Esophagus (tissue), 2 donors: ENCODE measurements around the gene PEAK1. TPM values are rescaled to one million over a fixed set of nuclear protein-coding genes. Genes with fewer than 3 reads are reported as not detected.
"Not testable (repeated sequence)": the region's sequence is repeated elsewhere in the genome, so short reads cannot be mapped to it uniquely, and the experiment has no call there.

Source experiments
- H3K27ac ChIP-seq, 2 donors: one replicate each; pipeline ENCODE4 v1.5.1; 2013; ENCODE audit warnings: low read depth in 2 of 2, mild to moderate bottlenecking in 2 of 2, inconsistent platforms in 1 of 2, low read length in 1 of 2, moderate library complexity in 1 of 2
- H3K27me3 ChIP-seq, 2 donors: one replicate each; pipeline ENCODE4 v1.6.1; 2013; ENCODE audit warnings: low read length in 2 of 2, control low read depth in 1 of 2, mild to moderate bottlenecking in 1 of 2; ENCODE audit not compliant: insufficient read depth in 2 of 2, control insufficient read depth in 1 of 2
- H3K36me3 ChIP-seq, 2 donors: one replicate each; pipeline ENCODE4 v1.6.1; 2013; ENCODE audit warnings: low read length in 1 of 2; ENCODE audit not compliant: control insufficient read depth in 2 of 2, insufficient read depth in 2 of 2
- H3K4me1 ChIP-seq, 2 donors: one replicate each; pipeline ENCODE4 v1.6.1; 2013; ENCODE audit warnings: low read length in 1 of 2; ENCODE audit not compliant: control insufficient read depth in 2 of 2, insufficient read depth in 2 of 2
- H3K4me3 ChIP-seq, 2 donors: one replicate each; pipeline ENCODE4 v1.5.1; 2013; ENCODE audit warnings: low read length in 2 of 2, mild to moderate bottlenecking in 2 of 2, low read depth in 1 of 2, moderate library complexity in 1 of 2
- H3K9me3 ChIP-seq, 2 donors: one replicate each; pipeline ENCODE4 v1.6.1; 2013; ENCODE audit warnings: mild to moderate bottlenecking in 2 of 2, low read depth in 1 of 2, low read length in 1 of 2, moderate library complexity in 1 of 2; ENCODE audit not compliant: control insufficient read depth in 2 of 2, insufficient read depth in 1 of 2
- WGBS, 2 donors: extraction: QIAGEN DNeasy Blood & Tissue Kit; methylation state at CpG; one replicate each; pipeline ENCODE4 v1.1.7; 2013; 5-methylcytosine and 5-hydroxymethylcytosine counted together
- polyA plus RNA-seq, 2 donors: library from polyadenylated mRNA; stranded (reverse); fragments of 200-250 nt; gene quantifications; one replicate each; pipeline ENCODE4 v1.2.3, GENCODE V29; 2013
- donor health status: healthy with polysubstance abuse.
- donor health status: Bipolar disorder and iron deficiency.

The PEAK1 gene
- polyA plus RNA-seq, 2 donors, result 1.9 to 3.6 TPM

DNA sequence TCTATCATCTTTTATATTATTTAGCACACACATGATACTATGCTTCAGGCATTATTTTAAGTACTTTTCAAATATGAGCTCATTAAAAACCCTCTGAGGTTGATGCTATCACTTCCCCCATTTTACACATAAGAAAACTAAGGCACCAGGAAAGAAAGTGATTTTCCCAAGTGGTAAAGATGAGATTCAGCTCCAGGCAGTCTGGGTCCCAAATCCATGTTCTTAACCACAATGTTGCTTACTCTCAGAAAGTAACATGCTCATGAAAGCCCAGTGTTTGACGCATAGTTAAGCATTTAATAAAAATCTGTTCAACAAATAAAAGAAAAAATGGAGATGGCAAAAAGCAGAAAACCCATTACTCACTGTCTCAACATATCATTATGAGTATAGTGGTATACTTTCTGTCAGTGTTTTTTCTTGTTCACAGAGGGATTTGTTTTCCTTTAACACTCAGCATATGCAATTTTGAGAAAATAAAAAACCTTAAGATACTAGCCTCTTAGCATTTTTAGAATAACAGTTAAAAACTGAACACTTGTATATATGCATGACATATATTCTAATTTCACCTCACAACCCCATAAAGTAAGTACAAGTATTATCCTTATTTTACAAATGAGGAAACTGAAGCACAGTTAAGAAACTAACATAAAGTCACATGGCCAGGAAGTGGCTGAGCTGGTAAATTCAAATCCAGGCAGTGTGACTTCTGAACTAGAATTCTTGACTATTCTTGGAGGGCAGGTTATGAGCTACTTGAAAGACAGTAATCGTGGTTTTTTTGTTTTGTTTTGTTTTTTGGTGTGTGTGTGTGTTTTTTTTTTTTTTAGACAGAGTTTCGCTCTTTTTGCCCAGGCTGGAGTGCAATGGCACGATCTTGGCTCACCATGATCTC lies 10.4 kb downstream of the PEAK1 start:
- H3K4me3 ChIP-seq, result no peak overlapping the region
- no peaks in the 10 kb centered on the region for H3K4me1 ChIP-seq

DNA sequence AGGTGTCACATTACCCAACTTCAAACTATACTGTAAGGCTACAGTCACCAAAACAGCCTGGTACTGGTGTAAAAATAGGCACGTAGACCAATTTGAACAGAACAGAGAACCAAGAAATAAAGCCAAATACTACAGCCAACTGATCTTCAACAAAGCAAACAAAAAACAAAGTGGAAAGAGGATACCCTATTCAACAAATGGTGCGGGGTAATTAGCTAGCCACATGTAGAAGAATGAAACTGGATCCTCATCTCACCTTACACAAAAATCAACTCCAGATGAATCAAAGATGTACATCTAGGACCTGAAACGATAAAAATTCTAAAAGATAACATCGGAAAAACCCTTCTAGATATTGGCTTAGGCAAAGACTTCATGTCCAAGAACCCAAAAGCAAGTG lies 13.1 kb downstream of the PEAK1 start:
- Histone ChIP-seq H3K36me3 (no peaks in the 10 kb centered on the region), H3K27ac (no peak overlapping the region), H3K9me3 (no peaks in the 10 kb centered on the region), H3K27me3 (no peaks in the 10 kb centered on the region), H3K4me3 (no peak overlapping the region), H3K4me1 (no peaks in the 10 kb centered on the region)
- WGBS, 2 donors, result 90 to 92% methylated on average over 4 of the region's 4 CpGs

More for the DNA sequence above, 10.4 kb downstream of the PEAK1 start:
- H3K9me3 ChIP-seq, result no peaks in the 10 kb centered on the region
- H3K27ac ChIP-seq, result no peak overlapping the region
- H3K36me3 ChIP-seq, result no peaks in the 10 kb centered on the region
- WGBS, 2 donors, result 69 to 73% methylated on average over 4 of the region's 4 CpGs
- H3K27me3 ChIP-seq, result no peaks in the 10 kb centered on the region

DNA sequence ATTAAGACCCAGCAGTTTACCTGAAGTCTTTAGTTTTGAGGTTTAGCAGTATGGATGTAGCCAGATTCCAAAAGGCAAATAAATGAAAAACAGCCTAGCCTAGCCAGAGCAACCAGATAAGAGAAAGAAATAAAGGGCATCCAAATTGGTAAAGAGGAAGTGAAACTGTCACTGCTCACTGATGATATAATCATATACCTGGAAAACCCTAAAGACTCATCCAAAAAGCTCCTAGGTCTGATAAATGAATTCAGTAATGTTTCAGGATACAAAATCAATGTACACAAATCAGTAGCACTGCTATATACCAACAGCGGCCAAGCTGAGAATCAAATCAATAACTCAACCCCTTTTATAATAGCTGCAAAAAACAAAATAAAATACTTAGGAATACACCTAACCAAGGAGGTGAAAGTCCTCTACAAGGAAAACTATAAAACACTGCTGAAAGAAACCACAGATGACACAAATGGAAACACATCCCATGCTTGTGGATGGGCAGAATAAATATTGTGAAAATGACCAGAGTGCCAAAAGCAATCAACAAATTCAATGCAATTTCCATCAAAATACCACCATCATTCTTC lies 13.6 kb downstream of the PEAK1 start:
- not testable (repeated sequence) for H3K36me3 ChIP-seq, H3K4me1 ChIP-seq, H3K9me3 ChIP-seq, H3K27me3 ChIP-seq, H3K4me3 ChIP-seq, H3K27ac ChIP-seq
- 80 to 93% methylated on average over 1 of the region's 1 CpG for WGBS, 2 donors

DNA sequence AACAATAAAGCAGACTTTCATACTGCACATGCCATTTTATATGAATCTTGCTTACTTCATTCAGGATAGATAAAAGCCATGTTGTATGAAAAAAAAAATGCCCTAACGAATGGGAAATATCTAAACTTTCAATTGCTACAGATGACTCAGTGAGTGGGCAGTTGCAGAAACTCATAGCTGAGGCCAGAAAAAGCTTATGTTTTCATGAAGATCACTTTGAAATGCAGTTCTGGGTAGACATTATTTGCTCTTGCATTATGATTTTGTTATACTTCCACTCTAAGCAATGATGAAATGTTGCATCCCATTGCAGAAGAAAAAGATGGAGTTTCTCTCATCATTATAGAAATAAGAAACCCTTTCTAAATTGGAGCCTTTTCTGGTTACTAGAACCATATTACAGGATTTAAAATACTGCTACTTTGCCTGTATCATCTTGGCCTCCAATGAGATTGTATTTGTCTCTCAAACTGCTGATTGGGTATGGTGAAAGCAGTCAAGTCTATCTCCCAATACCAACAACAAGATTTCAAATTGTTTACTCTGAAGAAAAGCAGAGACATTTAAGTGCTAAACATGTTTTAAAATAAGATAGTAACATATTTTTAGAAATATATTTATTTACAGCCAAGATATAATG lies 17.0 kb downstream of the PEAK1 start:
- WGBS, 2 donors, result 14 to 27% methylated on average over 1 of the region's 1 CpG
- H3K4me1 ChIP-seq, result no peaks in the 10 kb centered on the region
- H3K36me3 ChIP-seq, result no peaks in the 10 kb centered on the region
- H3K4me3 ChIP-seq, result no peak overlapping the region
- H3K27ac ChIP-seq, result no peak overlapping the region
- no peaks in the 10 kb centered on the region for H3K27me3 ChIP-seq
- H3K9me3 ChIP-seq, result no peaks in the 10 kb centered on the region

DNA sequence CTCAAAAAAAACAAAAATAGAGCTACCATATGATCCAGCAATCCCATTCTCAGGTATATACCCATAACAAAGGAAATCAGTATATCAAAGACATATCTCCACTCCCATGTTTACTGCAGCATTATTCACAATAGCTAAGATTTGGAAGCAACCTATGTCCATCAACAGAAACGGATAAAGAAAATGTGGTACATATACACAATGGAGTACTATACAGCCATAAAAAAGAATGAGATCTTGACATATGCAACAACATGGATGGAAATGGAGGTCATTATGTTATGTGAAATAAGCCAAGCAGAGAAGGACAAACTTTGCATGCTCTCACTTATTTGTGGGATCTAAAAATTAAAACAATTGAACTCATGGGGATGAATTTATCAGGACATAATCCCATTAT lies 19.6 kb downstream of the PEAK1 start:
- H3K36me3 ChIP-seq, result no peaks in the 10 kb centered on the region
- no peaks in the 10 kb centered on the region for H3K4me1 ChIP-seq
- no peaks in the 10 kb centered on the region for H3K27me3 ChIP-seq
- H3K9me3 ChIP-seq, result no peaks in the 10 kb centered on the region
- 95 to 100% methylated on average over 1 of the region's 1 CpG for WGBS, 2 donors
- no peak overlapping the region for H3K4me3 ChIP-seq
- no peak overlapping the region for H3K27ac ChIP-seq

DNA sequence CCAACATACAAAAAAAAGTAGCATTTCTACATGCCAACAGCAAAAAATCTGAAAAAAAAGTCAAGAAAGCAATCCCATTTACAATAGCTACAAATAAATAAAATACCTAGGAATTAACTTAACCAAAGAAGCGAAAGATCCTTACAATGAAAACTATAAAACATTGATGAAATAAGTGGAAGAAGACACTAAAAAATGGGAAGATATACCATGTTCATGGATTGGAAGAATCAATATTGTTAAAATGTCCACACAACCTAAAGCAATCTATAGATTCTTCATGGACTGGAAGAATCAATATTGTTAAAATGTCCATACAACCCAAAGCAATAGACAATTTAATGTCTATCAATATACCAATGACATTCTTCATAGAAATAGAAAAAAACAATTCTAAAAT lies 21.0 kb downstream of the PEAK1 start:
- Histone ChIP-seq H3K27ac (no peak overlapping the region), H3K4me1 (no peaks in the 10 kb centered on the region), H3K9me3 (no peaks in the 10 kb centered on the region), H3K4me3 (no peak overlapping the region), H3K27me3 (no peaks in the 10 kb centered on the region), H3K36me3 (no peaks in the 10 kb centered on the region)
- WGBS, 2 donors, result 98 to 100% methylated on average over 1 of the region's 1 CpG

DNA sequence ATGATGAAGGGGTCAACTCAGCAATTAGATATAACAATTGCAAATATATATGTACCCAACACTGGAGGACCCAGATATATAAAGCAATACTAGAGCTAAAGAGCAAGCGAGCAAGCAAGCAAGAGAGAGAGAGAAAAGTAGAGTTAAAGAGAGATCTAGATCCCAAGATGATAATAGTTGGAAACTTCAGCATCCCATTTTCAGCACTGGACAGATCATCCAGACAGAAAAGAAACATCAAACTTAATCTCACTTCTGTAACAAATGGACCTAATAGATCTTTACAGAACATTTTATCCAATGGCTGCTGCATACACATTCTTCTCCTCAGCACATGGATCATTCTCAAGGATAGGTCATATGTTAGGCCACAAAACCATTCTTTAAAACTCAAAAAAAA lies 23.2 kb downstream of the PEAK1 start:
- Histone ChIP-seq H3K4me3 (no peak overlapping the region), H3K27me3 (no peaks in the 10 kb centered on the region), H3K4me1 (no peaks in the 10 kb centered on the region), H3K27ac (no peak overlapping the region), H3K36me3 (no peaks in the 10 kb centered on the region), H3K9me3 (no peaks in the 10 kb centered on the region)
- 90 to 91% methylated on average over 1 of the region's 1 CpG for WGBS, 2 donors

DNA sequence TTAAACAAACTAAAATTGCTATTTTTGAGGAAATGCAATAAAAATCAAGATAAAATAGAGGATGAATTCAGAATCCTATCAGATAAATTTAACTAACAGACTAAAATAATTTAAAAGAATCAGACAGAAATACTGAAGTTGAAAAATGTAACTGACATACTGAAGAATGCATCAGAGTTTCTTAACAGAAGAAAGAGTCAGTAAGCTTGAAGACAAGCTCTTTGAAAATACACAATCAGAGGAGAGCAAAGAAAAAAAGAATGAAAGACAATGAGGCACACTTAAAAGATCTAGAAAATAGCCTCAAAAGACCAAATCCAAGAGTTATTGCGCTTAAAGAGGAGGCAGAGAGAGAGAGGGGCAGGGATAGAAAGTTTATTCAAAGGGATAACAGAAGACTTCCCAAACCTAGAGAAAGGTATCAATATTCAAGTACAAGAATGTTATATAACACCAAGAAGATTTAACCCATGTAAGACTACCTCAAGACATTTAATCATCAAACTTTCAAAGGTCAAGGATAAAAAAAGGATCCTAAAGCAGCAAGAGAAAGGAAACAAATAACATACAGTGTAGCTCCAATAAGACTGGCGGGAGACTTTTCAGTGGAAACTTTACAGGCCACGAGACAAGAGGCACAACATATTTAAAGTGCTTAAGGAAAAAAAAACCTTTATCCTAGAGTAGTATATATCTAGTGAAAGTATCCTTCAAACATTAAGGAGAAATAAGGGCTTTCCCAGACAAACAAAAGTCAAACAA lies 24.7 kb downstream of the PEAK1 start:
- 97% methylated on average over 3 of the region's 3 CpGs for WGBS, 2 donors
- Histone ChIP-seq H3K9me3 (no peaks in the 10 kb centered on the region), H3K27ac (no peak overlapping the region), H3K4me1 (no peaks in the 10 kb centered on the region), H3K4me3 (no peak overlapping the region), H3K36me3 (no peaks in the 10 kb centered on the region), H3K27me3 (no peaks in the 10 kb centered on the region)

DNA sequence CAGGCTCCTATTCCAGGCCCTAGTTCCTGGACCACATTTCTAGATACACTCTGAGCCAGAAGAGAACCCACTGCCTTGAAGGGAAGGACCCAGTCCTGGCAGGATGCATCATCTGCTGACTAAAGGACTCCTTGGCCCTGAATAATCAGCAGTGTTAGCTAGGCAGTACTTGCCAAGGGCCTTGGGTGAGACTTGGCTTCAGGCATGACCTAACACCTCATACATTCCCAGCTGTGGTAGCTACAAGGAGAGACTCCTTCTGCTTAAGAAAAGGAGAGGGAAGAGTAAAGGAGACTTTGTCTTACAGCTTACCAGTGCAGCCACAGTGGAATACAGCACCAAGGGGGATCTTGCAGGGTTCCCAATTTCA lies 26.4 kb downstream of the PEAK1 start:
- Histone ChIP-seq H3K27me3 (no peaks in the 10 kb centered on the region), H3K9me3 (no peaks in the 10 kb centered on the region), H3K27ac (no peak overlapping the region), H3K4me3 (no peak overlapping the region), H3K36me3 (no peaks in the 10 kb centered on the region), H3K4me1 (no peaks in the 10 kb centered on the region)
